BE2C (cell line): ENCODE data around the gene DNAH12. TPM values are rescaled to one million over a fixed set of nuclear protein-coding genes. Genes with fewer than 3 reads are reported as not detected.
A peak's percentile ranks its signal among the peaks of the same experiment; 100 is the strongest.

Source experiments
- DNase-seq: peaks from one replicate; pipeline ENCODE4 v3.0.0-alpha.2; 2020
- H3K27me3 ChIP-seq: fragments of 250-450 bp; sonication (Bioruptor Pico); 2 replicates; pipeline ENCODE4 v1.5.1; 2020; ENCODE audit warnings: mild to moderate bottlenecking
- H3K36me3 ChIP-seq: fragments of 250-450 bp; sonication (Bioruptor Pico); 2 replicates; pipeline ENCODE4 v1.5.1; 2020; ENCODE audit warnings: mild to moderate bottlenecking
- H3K4me1 ChIP-seq: fragments of 250-450 bp; sonication (Bioruptor Pico); 2 replicates; pipeline ENCODE4 v1.5.1; 2020
- H3K4me3 ChIP-seq: 2 replicates; pipeline ENCODE4 v1.5.1; 2011; ENCODE audit warnings: low read depth, low read length
- H3K9me3 ChIP-seq: fragments of 250-450 bp; sonication (Bioruptor Pico); 2 replicates; pipeline ENCODE4 v1.5.1; 2020
- polyA plus RNA-seq: library from polyadenylated mRNA; unstranded; fragments of >200 nt; gene quantifications from one replicate; pipeline ENCODE4 v1.2.1, GENCODE V29; 2012; ENCODE audit warnings: low read depth, missing spikeins; ENCODE audit not compliant: insufficient read length, insufficient read depth
- TF ChIP-seq, protein P1 (sequence below): IDR thresholded peaks from 2 replicates; pipeline ENCODE4 v1.5.1; 2012; ENCODE audit warnings: mild to moderate bottlenecking, low read depth, low read length

Gene DNAH12, protein sequence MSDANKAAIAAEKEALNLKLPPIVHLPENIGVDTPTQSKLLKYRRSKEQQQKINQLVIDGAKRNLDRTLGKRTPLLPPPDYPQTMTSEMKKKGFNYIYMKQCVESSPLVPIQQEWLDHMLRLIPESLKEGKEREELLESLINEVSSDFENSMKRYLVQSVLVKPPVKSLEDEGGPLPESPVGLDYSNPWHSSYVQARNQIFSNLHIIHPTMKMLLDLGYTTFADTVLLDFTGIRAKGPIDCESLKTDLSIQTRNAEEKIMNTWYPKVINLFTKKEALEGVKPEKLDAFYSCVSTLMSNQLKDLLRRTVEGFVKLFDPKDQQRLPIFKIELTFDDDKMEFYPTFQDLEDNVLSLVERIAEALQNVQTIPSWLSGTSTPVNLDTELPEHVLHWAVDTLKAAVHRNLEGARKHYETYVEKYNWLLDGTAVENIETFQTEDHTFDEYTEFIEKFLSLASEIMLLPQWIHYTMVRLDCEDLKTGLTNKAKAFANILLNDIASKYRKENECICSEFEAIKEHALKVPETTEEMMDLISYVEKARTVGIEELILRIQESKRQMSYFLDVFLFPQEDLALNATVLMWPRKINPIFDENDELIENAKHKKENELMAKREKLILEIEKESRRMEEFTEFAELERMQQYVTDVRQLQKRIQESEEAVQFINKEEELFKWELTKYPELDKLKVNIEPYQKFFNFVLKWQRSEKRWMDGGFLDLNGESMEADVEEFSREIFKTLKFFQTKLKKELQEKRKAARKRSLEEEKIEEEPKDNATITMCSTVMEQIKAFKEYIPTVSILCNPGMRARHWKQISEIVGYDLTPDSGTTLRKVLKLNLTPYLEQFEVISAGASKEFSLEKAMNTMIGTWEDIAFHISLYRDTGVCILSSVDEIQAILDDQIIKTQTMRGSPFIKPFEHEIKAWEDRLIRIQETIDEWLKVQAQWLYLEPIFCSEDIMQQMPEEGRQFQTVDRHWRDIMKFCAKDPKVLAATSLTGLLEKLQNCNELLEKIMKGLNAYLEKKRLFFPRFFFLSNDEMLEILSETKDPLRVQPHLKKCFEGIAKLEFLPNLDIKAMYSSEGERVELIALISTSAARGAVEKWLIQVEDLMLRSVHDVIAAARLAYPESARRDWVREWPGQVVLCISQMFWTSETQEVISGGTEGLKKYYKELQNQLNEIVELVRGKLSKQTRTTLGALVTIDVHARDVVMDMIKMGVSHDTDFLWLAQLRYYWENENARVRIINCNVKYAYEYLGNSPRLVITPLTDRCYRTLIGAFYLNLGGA (N-terminal part only)
- not detected for polyA plus RNA-seq

DNA sequence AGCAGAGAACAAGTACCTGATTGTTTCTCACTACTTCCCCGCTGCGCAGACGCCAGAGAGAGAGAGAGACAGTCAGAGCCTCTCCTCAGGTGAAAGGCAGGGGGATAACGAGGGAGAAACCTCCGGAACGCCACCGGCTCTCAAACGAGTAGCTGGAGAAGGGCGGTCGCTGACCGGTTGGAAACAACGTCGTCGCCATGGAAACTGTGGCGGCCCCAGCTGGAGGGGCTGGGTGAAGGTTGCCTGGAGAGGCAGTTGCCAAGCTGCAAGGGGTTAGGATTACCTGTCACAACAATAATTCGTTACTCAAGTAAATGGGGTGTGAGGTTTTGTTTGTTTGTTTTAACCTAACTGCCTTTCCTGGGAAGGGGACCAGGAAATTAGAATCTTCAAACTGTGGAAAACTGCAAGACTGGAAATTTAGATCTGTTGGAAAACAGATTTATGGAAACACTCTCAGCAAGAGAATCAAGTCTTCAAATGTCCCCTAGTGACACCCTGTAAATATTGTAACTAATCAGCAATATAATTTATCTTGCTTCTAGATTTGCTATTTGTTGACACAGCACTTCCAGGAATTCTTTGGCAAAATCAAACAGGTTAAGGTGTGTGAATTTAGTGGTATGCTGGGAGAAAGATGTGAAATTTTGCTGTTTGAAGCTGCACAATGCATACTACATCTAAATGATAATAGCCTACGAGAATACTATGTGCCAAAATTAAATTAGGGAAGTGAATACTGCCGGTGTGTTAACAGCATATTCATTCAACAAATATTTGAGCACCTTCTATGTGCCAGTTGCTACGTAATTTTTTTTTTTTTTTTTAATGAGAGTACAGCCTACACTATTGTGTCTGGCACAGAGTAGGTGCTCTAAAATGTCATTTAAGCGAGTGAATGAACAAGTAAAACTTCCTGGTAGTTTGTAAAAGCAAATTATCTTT, at the start of gene DNAH12:
TSS of gene DNAH12 (minus strand) at position 164 of the 945 bp plus-strand sequence. CDS start 1,474 bp downstream, outside the sequence.
- DNase-seq: peak; percentile 49
- Histone ChIP-seq H3K4me3 (peak within 1 kb of the TSS; percentile 30; the same call in 1 of the 2 replicates), H3K4me1 (no peaks in the 10 kb centered on the region), H3K9me3 (no peaks in the 10 kb centered on the region), H3K27me3 (no peaks in the 10 kb centered on the region), H3K36me3 (no peaks in the 10 kb centered on the region)
- TF ChIP-seq, protein P1, sequence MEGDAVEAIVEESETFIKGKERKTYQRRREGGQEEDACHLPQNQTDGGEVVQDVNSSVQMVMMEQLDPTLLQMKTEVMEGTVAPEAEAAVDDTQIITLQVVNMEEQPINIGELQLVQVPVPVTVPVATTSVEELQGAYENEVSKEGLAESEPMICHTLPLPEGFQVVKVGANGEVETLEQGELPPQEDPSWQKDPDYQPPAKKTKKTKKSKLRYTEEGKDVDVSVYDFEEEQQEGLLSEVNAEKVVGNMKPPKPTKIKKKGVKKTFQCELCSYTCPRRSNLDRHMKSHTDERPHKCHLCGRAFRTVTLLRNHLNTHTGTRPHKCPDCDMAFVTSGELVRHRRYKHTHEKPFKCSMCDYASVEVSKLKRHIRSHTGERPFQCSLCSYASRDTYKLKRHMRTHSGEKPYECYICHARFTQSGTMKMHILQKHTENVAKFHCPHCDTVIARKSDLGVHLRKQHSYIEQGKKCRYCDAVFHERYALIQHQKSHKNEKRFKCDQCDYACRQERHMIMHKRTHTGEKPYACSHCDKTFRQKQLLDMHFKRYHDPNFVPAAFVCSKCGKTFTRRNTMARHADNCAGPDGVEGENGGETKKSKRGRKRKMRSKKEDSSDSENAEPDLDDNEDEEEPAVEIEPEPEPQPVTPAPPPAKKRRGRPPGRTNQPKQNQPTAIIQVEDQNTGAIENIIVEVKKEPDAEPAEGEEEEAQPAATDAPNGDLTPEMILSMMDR: no peak

DNA sequence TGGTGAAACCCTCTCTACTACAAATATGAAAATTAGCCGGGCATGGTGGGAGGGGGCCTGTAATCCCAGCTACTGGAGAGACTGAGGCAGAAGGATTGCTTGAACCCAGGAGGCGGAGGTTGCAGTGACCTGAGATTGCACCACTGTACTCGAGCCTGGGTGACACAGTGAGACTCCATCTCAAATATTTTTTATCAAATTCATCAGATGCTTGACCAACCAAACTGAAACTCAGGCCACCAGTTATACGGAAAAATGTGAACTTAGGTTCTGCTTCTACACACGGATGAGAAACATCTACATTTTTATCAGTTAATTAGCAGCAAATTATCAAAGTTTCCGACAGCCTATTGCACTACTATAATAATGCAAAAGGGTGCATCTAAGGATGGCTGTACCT, 48.2 kb upstream of the DNAH12 start:
- Histone ChIP-seq H3K36me3 (no peaks in the 10 kb centered on the region), H3K4me1 (no peaks in the 10 kb centered on the region), H3K27me3 (no peaks in the 10 kb centered on the region), H3K4me3 (no peak overlapping the region), H3K9me3 (no peaks in the 10 kb centered on the region)
- DNase-seq: no peak
- TF ChIP-seq, protein P1: no peak

DNA sequence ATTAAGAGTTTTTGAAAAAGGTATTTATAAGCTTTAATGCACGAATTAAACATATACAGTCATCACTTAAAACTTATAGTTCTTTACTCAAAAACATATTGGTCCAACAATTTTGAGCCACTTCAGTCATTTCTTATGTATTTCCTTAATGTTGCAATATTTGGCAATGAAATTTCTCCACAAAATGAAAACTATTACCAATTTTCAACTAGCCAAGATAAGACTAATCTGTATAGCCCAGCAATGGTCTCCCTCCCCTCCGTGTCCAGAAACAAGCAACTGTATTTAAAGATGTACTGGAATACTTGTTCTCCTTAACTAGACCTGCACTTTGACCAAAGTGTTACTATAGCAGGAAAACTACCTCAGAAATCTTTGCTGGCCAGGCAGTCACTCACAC, 43.8 kb upstream of the DNAH12 start:
- no peaks in the 10 kb centered on the region for H3K27me3 ChIP-seq
- no peaks in the 10 kb centered on the region for H3K4me1 ChIP-seq
- TF ChIP-seq, protein P1: no peak
- DNase-seq: no peak
- H3K36me3 ChIP-seq: no peaks in the 10 kb centered on the region
- H3K9me3 ChIP-seq: no peaks in the 10 kb centered on the region
- no peak overlapping the region for H3K4me3 ChIP-seq

DNA sequence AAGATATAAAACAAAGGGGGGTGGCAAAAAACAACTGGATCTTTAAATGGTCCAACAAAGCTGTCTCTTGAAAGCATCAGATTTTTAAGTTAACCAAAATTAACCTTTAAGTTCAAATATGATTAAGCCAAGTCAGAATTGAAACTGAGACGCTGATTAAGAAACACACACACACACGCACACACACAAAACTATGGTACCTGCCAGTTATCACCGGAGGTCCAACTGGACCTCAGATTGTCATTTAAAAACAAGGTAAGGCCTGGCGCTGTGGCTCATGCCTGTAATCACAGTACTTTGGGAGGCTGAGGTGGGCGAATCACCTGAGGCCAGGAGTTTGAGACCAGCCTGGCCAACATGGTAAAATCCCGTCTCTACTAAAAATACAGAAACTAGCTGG, 42.6 kb upstream of the DNAH12 start:
- Histone ChIP-seq H3K27me3 (no peaks in the 10 kb centered on the region), H3K4me3 (no peak overlapping the region), H3K4me1 (no peaks in the 10 kb centered on the region), H3K36me3 (no peaks in the 10 kb centered on the region), H3K9me3 (no peaks in the 10 kb centered on the region)
- TF ChIP-seq, protein P1: no peak
- no peak for DNase-seq

DNA sequence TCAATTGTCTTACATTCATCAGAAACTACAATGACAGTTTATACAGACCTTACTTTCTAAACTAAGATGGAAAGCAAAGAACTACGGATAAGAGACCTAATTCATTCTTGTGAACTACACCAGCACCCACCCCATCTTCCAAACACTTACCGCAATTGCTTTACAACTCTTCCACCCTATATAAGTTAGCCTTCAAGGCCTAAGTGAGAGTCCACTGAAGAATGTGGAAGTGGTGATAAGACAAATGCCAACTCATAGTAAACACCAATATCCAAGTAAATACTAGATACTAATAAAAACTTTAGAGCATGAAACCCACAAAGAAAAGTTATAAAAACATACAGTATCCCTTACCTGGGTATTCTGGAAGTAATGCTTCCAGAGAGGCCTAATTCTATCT, 39.4 kb upstream of the DNAH12 start:
- TF ChIP-seq, protein P1: no peak
- H3K4me1 ChIP-seq: no peaks in the 10 kb centered on the region
- no peaks in the 10 kb centered on the region for H3K36me3 ChIP-seq
- no peak overlapping the region for H3K4me3 ChIP-seq
- H3K27me3 ChIP-seq: no peaks in the 10 kb centered on the region
- no peaks in the 10 kb centered on the region for H3K9me3 ChIP-seq
- DNase-seq: no peak
